CD4-positive, alpha-beta T cell treated with Interleukin-15 for 1 hour (primary cell): Measurements from ENCODE around the gene TTC28.

Experiments
- DNase-seq: peaks from one replicate; pipeline ENCODE4 v3.0.0-alpha.2; 2020

TTC28 gene

DNA sequence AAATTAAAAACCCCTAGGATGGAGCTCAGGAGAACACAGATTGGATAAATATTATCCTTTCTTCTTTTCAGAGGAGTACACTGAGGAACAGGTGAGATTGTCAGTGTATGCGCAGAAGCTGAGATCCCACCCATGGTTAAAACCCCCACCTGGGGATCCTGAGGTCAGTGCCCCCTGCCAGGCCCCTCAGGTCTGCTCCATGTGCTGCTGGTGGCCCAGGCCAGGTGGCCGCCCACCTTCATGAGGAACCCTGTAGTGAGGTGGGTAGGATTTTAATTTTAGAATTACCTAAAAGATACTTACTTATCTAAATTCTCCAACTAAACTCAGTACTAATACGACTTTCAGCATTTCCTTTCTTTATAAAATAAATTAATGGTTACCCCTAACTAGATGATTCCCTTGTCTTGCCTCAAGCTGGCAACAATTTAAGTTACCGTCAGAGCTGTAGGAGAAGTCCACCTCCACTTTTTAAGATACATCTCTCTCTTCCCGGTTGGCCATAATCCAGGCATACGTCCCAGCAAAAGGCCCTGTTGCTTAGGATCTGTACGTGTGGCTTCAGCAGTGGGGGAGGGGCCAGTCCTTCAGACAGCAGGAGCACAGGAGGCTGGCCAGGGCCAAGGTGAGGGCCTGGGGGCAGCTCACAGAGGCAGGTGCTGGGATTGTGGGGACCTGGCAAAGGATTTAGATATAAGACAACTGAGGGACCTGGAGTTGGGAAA lies 699.1 kb downstream of the TTC28 start:
- no peak for DNase-seq

DNA sequence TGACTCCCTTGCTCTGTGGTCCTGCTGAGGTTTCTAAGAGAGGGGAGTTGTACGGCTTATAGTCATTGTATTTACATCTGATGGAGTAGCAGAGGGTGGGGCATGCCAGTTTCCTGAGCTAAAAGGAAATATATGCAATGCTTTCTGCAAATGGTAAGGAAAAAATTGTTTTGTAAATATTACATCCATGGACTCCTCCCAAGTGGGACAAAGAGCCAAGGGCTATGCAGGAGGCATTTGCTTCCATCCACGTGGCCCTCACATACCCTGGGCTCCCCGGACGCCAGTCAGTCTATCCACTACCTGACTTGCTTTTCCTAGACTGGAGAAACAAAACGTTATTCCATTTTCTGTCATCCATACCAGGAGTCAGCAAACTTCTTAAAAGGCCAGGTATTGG lies 700.8 kb downstream of the TTC28 start:
- no peak for DNase-seq

DNA sequence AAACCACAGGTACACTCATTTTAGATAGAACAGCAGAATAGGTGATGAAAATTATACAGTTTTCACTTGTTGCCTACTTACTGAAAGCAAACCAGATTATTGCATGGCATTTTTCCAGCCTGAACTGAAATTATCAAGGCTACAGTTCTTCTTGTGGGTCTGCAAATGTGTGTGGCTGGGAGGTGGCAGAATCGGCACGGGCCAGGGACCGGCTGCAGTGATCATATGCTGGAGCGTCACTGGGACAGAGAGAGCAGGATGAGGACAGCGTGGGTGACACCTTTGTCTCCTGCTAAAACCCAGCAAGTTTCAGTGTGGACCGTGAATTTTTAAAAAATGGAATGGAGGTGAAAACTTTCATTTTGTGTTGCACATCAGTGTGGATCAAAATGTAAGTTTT lies 701.3 kb downstream of the TTC28 start:
- DNase-seq: no peak

DNA sequence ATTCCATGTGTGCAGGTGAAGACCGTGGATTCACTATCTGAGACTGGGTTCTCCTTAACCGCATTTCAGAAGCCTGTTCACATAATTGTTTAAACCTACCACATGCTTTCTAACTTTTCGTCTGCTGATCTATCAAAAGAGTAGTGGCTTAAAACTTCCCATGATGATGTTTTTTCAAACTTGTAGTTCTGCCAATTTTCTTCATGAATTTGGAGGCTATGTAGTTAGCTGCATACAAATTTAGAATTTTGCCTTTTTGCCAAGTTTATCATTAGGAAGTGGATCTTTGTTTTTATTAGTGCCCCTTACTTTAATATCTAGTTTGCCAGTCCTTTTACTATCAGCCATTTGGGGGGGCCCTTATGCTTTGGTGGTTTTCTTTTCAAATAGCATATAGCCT lies 703.1 kb downstream of the TTC28 start:
- no peak for DNase-seq

DNA sequence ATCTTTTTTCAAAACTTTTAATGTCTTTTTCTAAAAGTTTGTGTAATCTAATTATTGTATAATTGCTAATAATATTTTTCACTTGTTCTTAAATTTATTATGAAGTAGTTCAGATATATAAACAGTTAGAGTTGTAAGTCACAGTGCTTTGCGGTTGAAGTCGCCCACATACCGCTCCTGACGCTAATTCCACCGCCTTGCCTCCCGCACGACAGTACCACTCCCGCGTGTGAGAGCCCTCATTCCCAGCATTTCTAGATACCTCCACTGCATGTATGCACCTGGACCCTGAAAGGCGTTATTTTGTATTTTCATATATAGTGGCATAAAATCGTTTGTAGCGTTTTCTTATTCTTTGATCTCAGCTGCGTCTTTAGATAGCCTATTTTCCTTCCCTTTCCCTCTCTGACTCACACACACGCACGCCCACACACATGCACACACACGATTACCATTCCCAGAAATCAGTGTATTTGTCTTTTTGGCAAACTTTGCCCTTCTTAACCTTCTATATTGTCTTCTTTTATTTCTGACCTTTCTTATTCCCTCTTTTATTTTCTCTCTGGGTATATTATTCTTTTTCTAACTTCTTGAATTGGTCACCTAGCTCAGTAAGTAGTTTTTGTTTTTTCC lies 704.1 kb downstream of the TTC28 start:
- DNase-seq: no peak

DNA sequence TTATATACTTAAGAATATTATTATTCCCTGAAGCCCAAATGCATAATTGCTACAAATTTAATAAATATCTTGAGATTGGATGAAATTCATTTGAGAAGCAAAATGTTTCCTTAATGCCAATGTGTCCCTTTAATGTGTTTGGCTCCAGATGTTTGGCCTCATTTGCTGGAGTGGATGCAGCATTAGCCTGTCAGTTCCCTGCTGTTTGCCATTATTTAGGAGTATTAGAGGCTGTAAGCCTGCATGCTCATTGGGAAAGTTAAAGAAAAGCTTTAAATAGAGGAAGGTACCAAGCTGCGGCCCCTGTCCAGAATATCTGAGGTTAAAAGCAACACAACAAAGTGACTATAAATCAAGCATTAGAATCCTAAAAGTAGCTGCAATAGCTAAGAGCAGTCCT lies 705.8 kb downstream of the TTC28 start:
- no peak for DNase-seq

DNA sequence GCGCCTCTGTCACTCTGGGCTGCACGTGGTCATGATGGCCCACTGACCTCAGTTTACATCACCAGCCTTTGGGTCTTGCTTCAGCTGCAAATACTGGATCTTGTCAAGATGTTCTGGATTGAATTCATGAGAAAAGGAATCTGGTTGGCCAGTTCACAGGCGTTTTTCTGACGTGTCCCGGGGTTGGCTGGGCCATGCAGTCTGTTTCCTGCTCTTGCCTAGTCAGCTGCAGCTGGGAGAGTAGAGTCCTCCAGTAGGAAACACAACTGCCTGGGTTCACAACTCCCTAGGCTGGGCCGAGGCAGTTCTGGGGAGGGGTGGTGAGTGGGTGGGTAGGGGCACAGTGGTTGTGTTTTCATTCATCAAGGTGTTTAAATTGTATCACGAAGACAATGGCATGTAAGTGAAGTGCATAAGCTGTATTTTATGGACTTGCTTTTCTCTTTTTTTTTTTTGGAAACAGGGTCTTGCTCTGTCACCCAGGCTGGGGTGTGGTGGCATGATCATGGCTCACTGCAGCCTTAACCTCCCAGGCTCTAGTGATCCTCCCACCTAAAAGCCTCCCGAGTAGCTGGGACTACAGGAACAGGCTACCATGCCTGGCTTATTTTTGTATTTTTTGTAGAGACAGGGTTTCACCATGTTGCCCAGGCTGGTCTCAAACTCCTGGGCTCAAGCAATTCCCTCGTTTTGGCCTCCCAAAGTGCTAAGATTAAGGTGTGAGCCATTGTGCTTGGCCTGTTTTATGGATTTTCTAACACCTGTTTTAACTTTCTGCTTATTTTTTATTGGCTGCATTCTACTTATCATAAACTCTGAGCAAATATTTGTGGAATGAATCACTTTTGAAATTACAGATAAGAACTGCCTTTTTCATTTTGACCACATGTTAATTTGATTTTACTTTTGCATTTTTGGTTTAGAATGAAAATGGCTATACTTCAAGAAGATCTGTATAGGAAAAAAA lies 706.6 kb downstream of the TTC28 start:
- DNase-seq: no peak

DNA sequence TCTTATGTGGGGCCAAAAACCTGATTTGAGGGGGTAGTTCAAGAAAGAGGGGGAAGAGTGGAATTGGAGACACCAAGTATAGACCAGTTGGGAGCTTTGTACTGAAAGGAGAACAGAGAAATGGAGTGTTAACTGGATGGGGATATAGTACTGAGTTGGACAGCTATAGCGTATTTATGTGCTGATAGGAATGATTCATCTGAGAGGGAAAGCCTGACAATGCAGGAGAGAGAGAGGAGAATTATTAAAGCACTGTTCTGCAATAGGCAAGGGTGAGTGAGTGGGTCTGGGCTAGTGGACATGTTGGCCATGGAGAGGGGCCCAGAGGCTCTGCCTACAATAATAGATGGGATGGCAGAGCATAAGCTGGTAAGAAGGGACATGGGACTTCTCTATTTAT lies 707.7 kb downstream of the TTC28 start:
- DNase-seq: no peak

DNA sequence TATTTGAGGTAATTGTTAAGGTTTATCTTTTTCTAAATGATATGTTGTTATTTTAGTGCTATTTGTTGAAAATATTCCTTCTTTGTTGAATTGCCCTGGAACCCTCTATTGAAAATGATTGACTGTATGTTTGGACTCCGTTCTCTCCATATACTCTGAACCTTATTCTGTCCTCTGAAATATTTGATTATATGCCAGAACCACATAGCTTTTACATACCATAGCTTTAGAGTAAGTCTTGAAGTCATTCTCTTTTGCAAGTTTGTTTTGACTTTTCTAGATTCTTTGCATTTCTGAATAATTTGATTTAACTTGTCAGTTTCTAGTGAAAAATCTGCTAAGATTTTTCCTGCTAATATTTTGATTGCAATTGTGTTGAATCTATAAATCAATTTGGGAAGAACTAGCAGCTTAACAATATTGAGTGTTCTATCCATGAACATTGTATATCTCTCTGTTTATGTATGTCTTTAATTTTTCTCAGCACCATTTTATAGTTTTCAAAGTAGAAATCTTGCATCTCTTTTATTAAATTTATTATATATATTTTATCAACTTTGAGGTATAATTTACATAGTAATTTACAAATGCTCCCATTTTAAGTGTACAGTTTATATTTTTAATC lies 708.9 kb downstream of the TTC28 start:
- no peak for DNase-seq

DNA sequence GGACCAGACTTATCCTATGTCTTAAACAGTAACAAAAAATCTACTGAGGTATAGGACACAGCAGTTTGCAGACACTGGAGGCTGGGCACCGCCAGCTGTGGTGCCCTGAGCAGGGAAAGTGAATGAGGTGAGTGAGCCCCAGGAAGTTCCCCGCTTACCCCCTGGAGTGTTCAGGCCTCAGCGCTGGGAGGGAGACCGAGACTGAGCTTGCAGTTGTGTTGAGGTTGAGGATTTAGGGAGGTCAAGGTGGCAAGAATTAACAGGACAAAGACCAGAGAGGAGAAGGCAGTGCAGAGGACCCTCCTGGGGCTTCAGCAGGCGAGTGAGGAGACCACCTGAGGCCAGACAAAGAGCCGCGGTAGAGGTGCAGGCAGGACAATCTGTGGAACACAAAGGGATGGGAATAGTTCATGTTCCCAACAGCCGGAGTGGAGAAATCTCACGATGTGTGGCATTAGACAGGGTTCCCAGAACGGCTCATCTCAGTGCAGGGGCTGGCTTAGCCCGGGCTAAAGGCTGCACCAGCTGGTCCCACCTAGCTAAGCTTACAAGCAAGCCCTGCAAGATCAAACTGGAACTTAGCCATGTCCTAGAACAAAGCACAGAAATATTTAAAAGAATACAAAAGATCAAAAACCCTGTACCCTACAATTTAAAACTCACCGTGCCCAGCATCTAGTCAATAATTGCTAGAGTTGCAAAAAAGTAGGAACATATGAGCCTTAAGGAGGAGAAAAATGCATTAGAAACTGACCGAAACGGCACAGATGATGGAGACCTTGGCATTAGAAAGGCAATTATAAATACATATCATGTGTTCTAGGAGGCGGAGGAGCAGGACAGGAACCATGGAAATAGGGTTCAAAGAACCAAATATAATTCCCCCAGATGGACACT lies 713.2 kb downstream of the TTC28 start:
- no peak for DNase-seq

DNA sequence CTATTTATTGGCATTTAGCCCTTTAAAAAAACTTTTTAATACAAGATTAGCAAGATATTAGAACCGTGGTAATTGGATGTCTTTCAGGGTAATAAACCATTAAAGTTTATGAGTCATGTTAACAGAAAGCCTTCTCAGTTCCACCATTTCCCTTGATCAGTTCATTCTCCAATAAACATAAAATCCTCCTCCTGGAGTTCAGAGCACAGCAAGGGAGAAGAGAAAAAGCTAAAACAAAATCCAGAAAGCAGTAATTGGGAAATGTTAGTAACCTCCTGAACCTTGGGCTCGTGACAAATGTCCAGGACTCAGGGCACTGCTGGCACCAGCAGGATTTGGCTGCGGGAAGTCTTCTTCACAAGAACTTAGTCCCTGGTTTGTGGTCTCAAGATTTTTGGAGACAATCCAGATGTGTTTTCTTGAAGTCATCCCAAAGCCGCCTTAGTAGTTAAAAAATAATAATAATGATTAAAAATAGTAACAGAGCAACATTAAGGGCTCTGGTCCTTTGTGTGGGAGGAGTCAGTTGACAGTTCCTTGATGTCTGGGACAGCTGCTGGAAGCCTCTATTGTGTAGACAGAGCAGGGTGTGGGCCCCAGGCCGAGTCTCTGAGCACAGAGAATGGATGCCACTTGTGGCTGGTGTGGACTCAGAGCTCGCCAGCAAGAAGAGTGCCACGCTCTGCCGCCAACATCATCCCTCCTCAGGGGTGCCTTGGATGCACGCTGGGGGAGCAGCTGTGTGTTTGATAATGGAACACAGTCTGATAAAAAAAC lies 717.2 kb downstream of the TTC28 start:
- no peak for DNase-seq

DNA sequence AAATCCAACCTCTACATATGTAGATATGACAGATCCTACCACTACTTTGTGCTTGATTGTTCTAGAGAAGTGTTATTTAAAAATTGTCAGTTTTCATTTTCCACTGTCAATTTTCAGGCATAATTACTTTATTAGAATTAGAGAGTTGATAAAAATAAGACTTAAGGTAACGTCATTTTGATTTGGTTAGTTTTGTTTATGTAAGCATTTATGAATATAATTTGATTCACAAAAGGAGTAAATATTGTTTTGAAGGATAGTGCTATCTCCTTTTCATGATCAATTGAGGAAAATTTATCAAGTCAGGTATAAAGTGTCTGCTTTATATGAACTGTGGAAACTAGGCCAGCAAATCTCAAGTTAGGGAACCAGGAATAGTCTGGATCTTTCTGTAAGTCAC lies 718.0 kb downstream of the TTC28 start:
- no peak for DNase-seq

DNA sequence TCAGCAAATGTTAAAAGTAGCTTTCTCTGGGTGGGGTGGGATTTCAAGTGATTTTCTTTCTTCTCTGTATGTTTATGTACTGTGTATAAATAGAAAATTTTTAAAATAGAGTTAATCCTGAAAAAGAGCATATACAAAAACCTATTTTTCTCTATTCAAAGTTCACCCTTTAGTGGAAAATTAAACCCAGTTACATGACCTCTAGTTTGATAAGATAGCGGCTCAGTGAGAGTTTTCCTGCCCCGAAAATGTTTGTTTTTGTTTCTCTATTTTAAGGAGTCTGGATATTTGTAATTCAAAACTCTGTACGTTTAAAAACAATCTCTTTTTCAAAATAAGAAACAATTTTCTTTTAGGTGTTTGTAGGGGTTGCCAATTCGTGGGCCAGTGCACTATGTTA lies 718.5 kb downstream of the TTC28 start:
- no peak for DNase-seq

DNA sequence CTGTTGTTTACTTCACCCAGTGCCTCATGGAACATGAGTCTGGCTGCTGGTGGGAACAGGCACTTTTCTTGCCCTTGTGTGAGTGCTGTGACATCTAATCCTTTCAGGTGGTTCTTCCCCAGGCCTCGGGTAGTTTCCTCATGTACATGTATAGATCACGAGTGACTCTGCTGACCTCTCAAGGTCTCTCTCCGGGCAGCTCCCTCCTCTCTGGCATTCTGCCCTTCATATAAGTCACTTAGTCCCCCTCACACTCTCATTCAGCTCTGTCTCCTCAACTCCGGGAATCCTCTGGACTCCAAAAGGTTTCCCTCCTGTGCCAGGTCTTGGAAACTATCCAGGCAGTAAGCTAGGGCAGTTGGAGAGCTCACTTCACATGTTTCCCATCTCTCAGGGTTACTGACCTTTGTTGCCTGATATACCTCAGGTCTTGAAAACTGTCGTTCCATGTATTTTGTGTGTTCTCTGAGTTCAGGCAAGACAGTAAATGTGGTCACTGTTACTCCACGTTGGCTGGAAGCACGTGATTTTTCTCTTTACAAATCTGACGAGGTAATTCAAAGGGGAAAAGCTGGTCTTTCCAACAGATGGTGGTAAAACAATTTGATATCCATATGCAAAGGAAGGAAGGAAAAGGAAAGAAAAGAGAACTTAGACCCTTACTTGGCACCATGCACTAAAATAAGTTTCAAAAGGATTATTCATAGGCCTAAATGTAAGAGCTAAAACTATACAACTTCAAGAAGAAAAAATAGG lies 720.1 kb downstream of the TTC28 start:
- DNase-seq: no peak

DNA sequence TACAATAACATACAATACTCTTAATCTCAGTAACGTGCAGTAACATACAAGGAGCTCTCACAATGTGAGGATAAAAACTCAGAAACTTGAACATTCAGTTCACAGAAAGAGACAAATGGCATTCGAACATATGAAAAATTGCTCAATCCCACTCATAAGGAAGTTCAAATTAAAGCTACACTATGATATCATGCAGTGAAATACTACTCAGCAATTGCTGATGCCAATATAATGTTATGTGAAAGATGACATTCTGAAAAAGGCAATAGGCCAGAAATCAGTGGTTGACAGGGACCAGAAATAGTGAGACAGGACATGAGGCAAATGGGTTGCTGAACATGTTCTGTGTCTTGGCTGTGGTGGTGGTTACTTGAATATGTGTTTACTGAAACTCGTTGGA lies 726.9 kb downstream of the TTC28 start:
- no peak for DNase-seq

DNA sequence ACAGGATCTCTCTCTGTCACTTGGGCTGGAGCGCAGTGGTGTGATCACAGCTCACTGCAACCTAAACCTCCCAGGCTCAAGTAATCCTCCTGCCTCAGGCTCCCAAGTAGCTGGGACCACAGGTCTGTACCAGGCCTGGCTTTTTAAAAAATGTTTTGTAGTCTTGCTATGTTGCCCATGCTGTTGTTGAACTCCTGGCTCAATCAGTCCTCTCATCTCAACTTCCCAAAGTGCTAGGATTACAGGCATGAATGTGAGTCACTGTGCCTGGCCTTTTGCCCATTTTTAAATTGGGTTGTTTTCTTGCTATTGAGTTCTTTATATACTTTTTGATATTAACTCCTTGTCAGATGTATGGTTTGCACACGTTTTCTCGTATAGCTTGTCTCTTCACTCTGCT lies 727.5 kb downstream of the TTC28 start:
- no peak for DNase-seq

DNA sequence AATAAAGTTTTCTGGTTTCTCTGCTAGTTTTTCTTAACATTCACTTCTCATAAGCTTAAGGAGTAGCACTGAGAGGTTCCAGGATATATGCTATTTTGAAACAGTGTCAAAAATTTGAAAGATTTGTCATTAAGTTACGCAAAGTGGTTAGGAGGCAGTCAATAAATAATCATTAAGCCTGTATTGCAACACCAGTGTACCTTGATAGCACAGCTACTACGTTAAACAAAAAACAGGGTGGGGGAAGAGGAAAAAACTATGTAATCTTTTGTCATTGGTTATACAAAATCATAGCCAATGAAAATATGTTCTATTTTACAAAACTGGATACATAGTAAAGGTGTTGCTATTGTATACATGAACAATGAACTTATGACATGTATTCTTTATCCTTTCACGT lies 730.2 kb downstream of the TTC28 start:
- DNase-seq: no peak

DNA sequence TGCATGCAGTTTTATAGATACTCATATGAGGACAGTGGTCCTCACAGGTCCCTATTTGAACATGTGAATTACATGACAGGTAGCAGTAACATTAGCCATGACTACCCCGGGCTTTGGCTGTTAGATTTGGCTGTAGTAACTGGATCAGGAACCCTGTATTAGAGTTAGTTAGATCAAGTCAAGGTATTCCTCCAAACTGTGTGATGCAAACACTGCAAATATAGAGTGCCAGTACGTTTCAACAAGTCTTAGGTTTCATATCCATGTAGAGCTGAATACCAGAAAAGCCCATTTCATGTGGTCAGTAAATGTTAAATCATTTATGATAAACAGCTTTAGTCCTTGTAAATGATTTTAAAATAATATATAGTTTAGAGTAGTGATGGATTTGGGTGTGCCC lies 731.1 kb downstream of the TTC28 start:
- no peak for DNase-seq

DNA sequence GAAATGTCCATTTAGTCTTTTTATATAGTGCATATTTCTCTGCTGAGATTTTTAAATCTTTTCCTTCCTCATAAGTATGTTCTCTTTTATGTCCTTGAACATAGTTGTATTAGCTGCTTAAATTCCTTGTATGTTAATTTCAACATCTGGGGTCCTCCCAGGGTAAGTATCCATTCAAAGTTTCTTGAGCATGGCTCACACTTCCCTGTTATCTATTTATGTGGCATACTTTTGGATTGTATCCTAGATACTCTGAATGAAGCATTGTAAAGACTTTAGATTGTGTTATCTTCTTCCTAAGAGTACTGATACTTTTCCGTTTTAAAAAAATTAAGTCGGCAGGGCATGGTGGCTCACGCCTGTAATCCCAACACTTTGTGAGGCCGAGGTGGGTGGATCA lies 732.2 kb downstream of the TTC28 start:
- no peak for DNase-seq

DNA sequence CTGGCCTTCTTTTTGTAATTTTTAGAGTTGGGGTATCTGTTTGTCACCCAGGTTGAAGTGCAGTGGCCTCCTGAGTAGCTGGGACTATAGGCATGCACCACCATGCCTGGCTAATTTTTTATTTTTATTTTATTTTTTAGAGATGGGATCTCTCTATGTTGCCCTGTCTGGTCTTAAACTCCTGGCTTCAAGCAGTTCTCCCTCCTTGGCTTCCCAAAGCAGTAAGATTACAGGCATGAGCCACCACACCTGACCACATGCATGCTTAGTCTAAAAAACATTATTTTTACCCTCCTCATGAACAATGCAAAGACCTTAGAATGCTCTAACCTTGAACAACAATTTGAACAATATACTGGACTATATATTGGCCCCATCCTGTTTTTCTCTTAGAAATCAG lies 738.5 kb downstream of the TTC28 start:
- no peak for DNase-seq

DNA sequence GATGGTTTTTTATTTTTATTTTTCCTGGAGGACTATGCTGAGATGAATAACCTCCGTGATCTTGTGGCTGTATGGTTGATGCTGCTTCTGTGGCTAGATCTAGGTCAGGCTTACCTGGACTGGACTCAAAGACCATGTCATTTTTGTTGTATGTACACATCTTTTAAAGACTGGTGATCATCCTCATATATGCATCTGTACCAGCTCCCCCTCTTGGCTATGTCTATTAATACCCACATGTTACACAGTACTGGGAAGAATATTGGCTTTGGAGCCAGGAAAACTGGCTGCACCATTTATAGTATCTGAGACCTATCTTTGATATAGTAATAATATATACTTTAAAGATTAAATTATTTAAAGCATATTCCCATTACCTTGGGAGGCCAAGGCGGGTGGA lies 742.2 kb downstream of the TTC28 start:
- DNase-seq: no peak
